ENCODE results near the gene PPP2R2C. TPM values are rescaled to one million over a fixed set of nuclear protein-coding genes. Genes with fewer than 3 reads are reported as not detected.

PPP2R2C gene
- total RNA-seq, result not detected in 2 replicates

DNA sequence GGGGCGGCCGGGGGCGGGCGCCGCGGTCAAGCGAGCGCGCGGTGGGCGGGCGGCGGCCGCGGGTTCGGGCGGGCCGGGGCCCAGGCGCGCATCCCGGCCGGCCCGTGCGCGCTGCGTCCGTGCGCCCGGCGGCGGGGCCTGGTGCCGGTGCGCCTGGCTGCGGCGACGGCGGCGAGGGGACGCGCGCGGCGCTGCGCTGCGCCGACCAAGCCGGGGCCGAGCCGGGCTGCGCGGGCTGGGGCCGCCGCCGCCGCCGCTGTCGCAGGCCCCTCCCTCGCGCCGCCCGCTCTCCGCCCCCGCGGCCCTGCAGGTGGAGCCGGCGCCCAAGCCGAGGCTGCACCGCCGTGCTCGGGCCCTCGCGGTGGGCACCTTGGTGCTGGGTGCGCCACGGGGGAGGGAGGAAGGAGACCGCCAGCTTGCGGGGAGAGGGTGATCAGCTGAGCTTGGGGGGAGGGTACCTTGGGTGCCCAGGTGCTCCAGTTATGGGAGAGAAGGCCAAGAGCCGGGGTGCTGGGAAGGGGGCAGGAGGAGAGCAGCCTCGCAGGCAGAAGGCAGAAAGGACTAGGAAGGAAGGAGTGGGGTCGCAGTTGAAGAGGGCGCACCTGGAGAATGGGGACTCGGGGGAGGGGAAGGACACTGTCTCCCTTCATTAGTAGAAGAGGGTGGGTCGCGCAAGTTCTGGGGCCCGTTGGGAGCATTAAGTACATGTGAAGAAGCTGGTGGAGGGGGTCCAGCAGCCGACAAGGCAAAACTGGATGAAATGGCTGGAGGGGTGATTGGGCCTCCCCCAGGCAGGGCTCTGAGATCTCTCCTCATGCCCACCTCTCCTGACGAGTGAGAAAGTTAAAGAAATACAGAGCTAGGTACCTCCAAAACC is at the start of gene PPP2R2C:
TSS of gene PPP2R2C (minus strand) at position 228 of the 877 bp plus-strand sequence. CDS start 385 bp downstream, outside the sequence.

Other genes with a start within 250 kb of the PPP2R2C start
- gene WFS1, start 202.8 kb downstream of the PPP2R2C start, total RNA-seq, result 7.8 and 11.9 TPM in 2 replicates
- gene MAN2B2, start 102.6 kb upstream of the PPP2R2C start, total RNA-seq, result 6.1 and 7.5 TPM in 2 replicates
- gene MRFAP1, start 168.1 kb upstream of the PPP2R2C start, total RNA-seq, result 125 and 134 TPM in 2 replicates
- not detected in 2 replicates for gene S100P, start 221.3 kb upstream of the PPP2R2C start, total RNA-seq
- gene MRFAP1L1, start 237.3 kb upstream of the PPP2R2C start, total RNA-seq, result 57.2 and 80.1 TPM in 2 replicates
- gene BLOC1S4, start 243.6 kb upstream of the PPP2R2C start, total RNA-seq, result 14.9 and 21.1 TPM in 2 replicates